Activated CD8-positive, alpha-beta T cell treated with anti-CD3 and anti-CD28 coated beads for 36 hours (primary cell): ENCODE data around the gene CAMK2N2. TPM values are rescaled to one million over a fixed set of nuclear protein-coding genes. Genes with fewer than 3 reads are reported as not detected.
A peak's percentile ranks its signal among the peaks of the same experiment; 100 is the strongest.

Source experiments
- ATAC-seq: fragments of 200-7000 bp; cut with Tn5 transposase; one replicate; pipeline ENCODE4 v1.10.0; 2021; ENCODE audit warnings: mild to moderate bottlenecking, moderate library complexity
- CTCF ChIA-PET: fragments of 350-600 bp; sonication (Branson Sonifier 250); formaldehyde crosslinking; loops from one replicate; lab custom pipeline; 2021; ENCODE audit warnings: antibody characterized with exemption; lab: Charles Lee
- POLR2A ChIA-PET: fragments of 350-600 bp; sonication (Branson Sonifier 250); formaldehyde crosslinking; loops from one replicate; lab custom pipeline; 2021; ENCODE audit warnings: antibody characterized with exemption; lab: Charles Lee
- DNase-seq: peaks from one replicate; pipeline ENCODE4 v3.0.0-alpha.2; 2020
- H3K27ac Mint-ChIP-seq: one replicate; pipeline ENCODE4 v1.8.0; 2021; ENCODE audit warnings: mild to moderate bottlenecking, mixed read lengths
- H3K27me3 Mint-ChIP-seq: one replicate; pipeline ENCODE4 v1.8.0; 2021; ENCODE audit warnings: mixed read lengths
- H3K36me3 Mint-ChIP-seq: one replicate; pipeline ENCODE4 v1.8.0; 2021; ENCODE audit warnings: low read depth, mixed read lengths
- H3K4me1 Mint-ChIP-seq: one replicate; pipeline ENCODE4 v1.8.0; 2021; ENCODE audit warnings: low read depth, mixed read lengths
- H3K4me3 Mint-ChIP-seq: one replicate; pipeline ENCODE4 v1.8.0; 2021; ENCODE audit warnings: mild to moderate bottlenecking, moderate library complexity, mixed read lengths
- H3K9me3 Mint-ChIP-seq: one replicate; pipeline ENCODE4 v1.8.0; 2021; ENCODE audit warnings: mixed read lengths
- intact Hi-C: fragments of 100-400 bp; cut with micrococcal nuclease; formaldehyde crosslinking; loops from one replicate; pipeline ENCODE4 v1.10.0; 2022
- total RNA-seq, 2 experiments: library from RNA; stranded (reverse); gene quantifications; one replicate each; pipeline ENCODE4 v1.2.3, GENCODE V29; 2021
- TF ChIP-seq, protein P1 (sequence below): fragments of 200-600 bp; IDR thresholded peaks from one replicate; pipeline ENCODE4 v1.8.0; 2022; ENCODE audit warnings: antibody characterized with exemption, mild to moderate bottlenecking

CAMK2N2 gene
- total RNA-seq, 2 experiments from 2014 or later, result 0.18 to 0.22 TPM

DNA sequence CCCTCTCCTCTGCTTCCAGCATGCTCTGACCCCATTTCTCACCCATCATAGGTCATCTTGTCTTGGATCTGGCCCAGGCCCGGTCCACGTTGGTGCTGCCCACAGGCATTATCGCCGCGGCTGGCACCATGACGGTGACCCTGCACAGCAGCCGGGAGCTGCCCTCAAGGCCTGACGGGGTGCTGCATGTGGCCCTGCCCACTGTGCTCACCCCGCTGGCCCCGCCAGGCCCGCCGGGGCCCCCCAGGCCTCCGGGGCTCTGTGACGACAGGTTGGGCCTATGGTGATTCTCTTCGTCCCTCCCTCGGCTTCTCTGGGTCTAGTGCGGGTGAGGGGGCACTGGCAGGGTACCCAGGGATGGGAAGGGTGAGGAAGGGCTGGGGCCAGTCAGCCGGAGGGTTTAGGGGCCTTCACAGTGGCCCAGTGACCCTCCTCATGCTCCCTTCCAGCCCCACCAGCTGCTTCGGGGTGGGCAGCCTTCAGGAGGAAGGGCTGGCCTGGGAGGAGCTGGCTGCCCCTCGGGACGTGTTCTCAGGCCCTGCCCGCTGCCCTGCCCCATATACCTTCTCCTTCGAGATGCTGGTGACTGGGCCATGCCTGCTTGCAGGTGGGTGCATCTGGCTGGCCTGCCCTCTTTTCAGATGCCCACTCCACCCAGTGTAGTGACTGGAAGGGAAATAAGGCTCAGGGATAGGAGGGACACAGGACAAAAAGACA is 28.1 kb downstream of the CAMK2N2 start:
- no peak overlapping the region for H3K27ac Mint-ChIP-seq
- H3K27me3 Mint-ChIP-seq, result peaks cover 30% of the 10 kb centered on the region
- intact Hi-C loops, result no loop called here
- no peak overlapping the region for H3K4me3 Mint-ChIP-seq
- POLR2A ChIA-PET, result no interaction called here
- ATAC-seq (no peak), DNase-seq (no peak)
- H3K36me3 Mint-ChIP-seq, result no peaks in the 10 kb centered on the region
- no peaks in the 10 kb centered on the region for H3K9me3 Mint-ChIP-seq
- H3K4me1 Mint-ChIP-seq, result peaks cover 11% of the 10 kb centered on the region
- TF ChIP-seq, protein P1, sequence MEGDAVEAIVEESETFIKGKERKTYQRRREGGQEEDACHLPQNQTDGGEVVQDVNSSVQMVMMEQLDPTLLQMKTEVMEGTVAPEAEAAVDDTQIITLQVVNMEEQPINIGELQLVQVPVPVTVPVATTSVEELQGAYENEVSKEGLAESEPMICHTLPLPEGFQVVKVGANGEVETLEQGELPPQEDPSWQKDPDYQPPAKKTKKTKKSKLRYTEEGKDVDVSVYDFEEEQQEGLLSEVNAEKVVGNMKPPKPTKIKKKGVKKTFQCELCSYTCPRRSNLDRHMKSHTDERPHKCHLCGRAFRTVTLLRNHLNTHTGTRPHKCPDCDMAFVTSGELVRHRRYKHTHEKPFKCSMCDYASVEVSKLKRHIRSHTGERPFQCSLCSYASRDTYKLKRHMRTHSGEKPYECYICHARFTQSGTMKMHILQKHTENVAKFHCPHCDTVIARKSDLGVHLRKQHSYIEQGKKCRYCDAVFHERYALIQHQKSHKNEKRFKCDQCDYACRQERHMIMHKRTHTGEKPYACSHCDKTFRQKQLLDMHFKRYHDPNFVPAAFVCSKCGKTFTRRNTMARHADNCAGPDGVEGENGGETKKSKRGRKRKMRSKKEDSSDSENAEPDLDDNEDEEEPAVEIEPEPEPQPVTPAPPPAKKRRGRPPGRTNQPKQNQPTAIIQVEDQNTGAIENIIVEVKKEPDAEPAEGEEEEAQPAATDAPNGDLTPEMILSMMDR, result no peak
- CTCF ChIA-PET, result no interaction called here

GRCh38 chr3:184231671-184232070 is 29.7 kb downstream of the CAMK2N2 start:
- intact Hi-C loops, result no loop called here
- ATAC-seq (no peak), DNase-seq (no peak)
- Mint-ChIP-seq H3K4me1 (peaks cover 11% of the 10 kb centered on the region), H3K27me3 (peaks cover 33% of the 10 kb centered on the region), H3K4me3 (peak overlapping the region; percentile 50), H3K9me3 (no peaks in the 10 kb centered on the region), H3K36me3 (no peaks in the 10 kb centered on the region), H3K27ac (no peak overlapping the region)
- CTCF ChIA-PET, result interaction anchor here (1.0 to 1.5 kb wide), 2 partner anchors 11 to 58 kb away, joined by 3 to 6 read pairs; no protein-coding TSS in a partner anchor
- TF ChIP-seq, protein P1, result no peak
- POLR2A ChIA-PET, result interaction anchor here (1.0 kb wide), 1 partner anchor 18 kb away, joined by 3 read pairs; the partner anchor contains the start of gene EEF1AKMT4

- H3K4me3 Mint-ChIP-seq, result peak overlapping the region; percentile 50
- H3K36me3 Mint-ChIP-seq, result no peaks in the 10 kb centered on the region
- peaks cover 11% of the 10 kb centered on the region for H3K4me1 Mint-ChIP-seq
- peaks cover 33% of the 10 kb centered on the region for H3K27me3 Mint-ChIP-seq
- TF ChIP-seq, protein P1, result no peak
- no peak for ATAC-seq
- no peak for DNase-seq
- H3K27ac Mint-ChIP-seq, result no peak overlapping the region
- ChIA-PET CTCF (interaction anchor here (0.7 to 1.5 kb wide), 4 partner anchors 12 to 59 kb away, joined by 3 to 6 read pairs (median 4); no protein-coding TSS in a partner anchor), POLR2A (interaction anchor here (1.3 to 1.7 kb wide), 2 partner anchors 15 to 31 kb away, joined by 5 read pairs; partner anchors contain the start of gene CAMK2N2)
- H3K9me3 Mint-ChIP-seq, result no peaks in the 10 kb centered on the region
- intact Hi-C loops, result no loop called here
These were observed 30.5 kb downstream of the CAMK2N2 start for GRCh38 chr3:184230603-184231528.

DNA sequence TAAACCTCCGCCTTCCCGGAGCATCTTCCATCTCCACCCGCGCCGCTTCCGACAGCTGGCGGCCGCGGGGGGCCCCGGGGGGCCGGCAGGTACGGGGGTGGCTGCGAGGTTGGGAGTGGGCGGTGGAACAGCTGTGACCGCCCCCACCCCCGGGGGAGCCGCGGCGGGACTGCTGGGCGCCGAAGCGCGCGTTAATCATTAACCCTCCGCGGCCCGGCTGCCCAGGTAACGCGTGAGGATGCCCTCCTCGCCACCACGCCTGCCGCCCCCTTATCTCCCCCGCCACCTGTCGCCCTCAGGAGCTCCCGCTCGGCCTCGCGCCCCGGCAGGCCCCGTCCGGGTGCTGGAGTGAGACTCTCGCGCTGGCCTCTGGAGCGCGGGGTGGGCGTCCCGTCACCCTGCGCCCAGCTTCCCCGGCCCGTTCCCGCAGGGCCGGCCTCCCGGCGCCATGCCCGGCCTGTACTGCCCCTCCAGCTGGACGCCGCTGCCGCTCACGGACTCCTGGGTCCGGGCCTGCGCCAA is 31.2 kb downstream of the CAMK2N2 start:
- TF ChIP-seq, protein P1, result no peak
- Mint-ChIP-seq H3K9me3 (no peaks in the 10 kb centered on the region), H3K36me3 (no peaks in the 10 kb centered on the region), H3K4me1 (peaks cover 11% of the 10 kb centered on the region), H3K27me3 (peaks cover 36% of the 10 kb centered on the region), H3K4me3 (peak overlapping the region; percentile 54), H3K27ac (no peak overlapping the region)
- no peak for ATAC-seq
- ChIA-PET CTCF (interaction anchor here (0.7 to 5.1 kb wide), 7 partner anchors 13 to 346 kb away, joined by 3 to 67 read pairs (median 4); partner anchors contain the start of genes EEF1AKMT4 and PARL), POLR2A (interaction anchor here (0.8 to 3.1 kb wide), 5 partner anchors 10 to 62 kb away, joined by 3 to 9 read pairs (median 5); partner anchors contain the start of genes CAMK2N2 and EEF1AKMT4)
- intact Hi-C loops, result no loop called here
- no peak for DNase-seq
